ENCODE measurements around the gene VOPP1. TPM values are rescaled to one million over a fixed set of nuclear protein-coding genes. Genes with fewer than 3 reads are reported as not detected.

Gene VOPP1
- total and polyA plus RNA-seq, 2 donors (not counting 3 experiments of a cell fraction or from before 2014, with no cell fraction given), result 85.6 to 154 TPM

DNA sequence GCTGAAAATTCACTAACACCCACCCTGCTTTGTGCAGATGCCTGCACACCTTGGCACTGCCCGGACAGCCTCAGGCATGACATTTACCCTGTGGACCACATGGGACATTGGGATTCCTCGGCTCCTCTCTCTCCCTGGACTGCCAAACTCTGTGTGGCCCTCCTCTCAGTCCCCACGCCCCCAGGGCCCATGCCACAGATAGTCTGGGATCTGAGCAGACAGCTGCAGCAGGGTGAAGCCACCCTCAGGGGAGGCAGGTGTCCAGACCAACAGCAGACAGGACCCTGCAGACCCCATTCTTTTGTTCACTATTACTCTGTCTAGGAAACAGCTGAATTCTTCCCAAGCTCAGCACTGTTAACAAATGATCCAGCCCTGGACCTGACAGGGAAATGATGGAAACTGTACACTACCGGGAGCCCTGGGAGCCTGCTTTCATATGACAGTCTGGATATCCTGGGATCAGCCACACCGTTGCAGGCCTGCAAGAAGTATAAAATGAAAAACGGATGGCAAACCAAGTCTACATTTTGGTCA is 83.4 kb downstream of the VOPP1 start:
- Histone ChIP-seq H3K27ac (ENCODE audit: insufficient read depth, low read depth, low read length) (no peak overlapping the region), H3K27me3 (ENCODE audit: control insufficient read depth in 2 of 2, insufficient read depth in 2 of 2, low read length in 2 of 2) (no peaks in the 10 kb centered on the region), H3K4me1 (ENCODE audit: control insufficient read depth, extremely low read depth, insufficient read depth, low read length) (no peaks in the 10 kb centered on the region), H3K4me2 (ENCODE audit: insufficient read depth, low read length) (no peak overlapping the region), H3K9me1 (replicated peaks; ENCODE audit: control insufficient read depth, extremely low read depth, insufficient read depth, low read length) (no peaks in the 10 kb centered on the region), H3K79me2 (ENCODE audit: control insufficient read depth, insufficient read depth, low read length) (peaks cover 11% of the 10 kb centered on the region), H3K9ac (replicated peaks; ENCODE audit: extremely low read depth, insufficient read depth, low read length) (no peak overlapping the region), H3K4me3 (replicated peaks in 1 of 3; ENCODE audit: insufficient read depth in 1 of 3, low read depth in 1 of 3, low read length in 3 of 3) (no peak overlapping the region), H4K20me1 (replicated peaks; ENCODE audit: control insufficient read depth, extremely low read depth, insufficient read depth, low read length) (peaks cover 2% of the 10 kb centered on the region), H3K36me3 (ENCODE audit: control insufficient read depth in 2 of 2, extremely low read depth in 1 of 2, insufficient read depth in 2 of 2, low read length in 2 of 2) (peaks cover 0 to 32% of the 10 kb centered on the region in 2 experiments), H2AFZ (ENCODE audit: low read depth, low read length) (no peak overlapping the region), H3K9me3 (replicated peaks; ENCODE audit: control insufficient read depth, insufficient read depth, low read length) (no peaks in the 10 kb centered on the region)
- intact Hi-C loops (cut with micrococcal nuclease), result no loop called here
- no peak for FAIRE-seq
- TF ChIP-seq JUN (IDR thresholded peaks at IDR 0.05; ENCODE audit: borderline replicate concordance, insufficient read depth, insufficient read length, low read depth), result no peak
- TF ChIP-seq, protein P1, sequence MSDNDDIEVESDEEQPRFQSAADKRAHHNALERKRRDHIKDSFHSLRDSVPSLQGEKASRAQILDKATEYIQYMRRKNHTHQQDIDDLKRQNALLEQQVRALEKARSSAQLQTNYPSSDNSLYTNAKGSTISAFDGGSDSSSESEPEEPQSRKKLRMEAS (IDR thresholded peaks at IDR 0.05; ENCODE audit: insufficient read depth, insufficient read length), result no peak
- no peak for TF ChIP-seq FOS (IDR thresholded peaks at IDR 0.05; ENCODE audit: borderline replicate concordance, insufficient read depth, low read length)
- no peak for TF ChIP-seq MYC (IDR thresholded peaks at IDR 0.05; ENCODE audit: low read depth, low read length)
- no peak for TF ChIP-seq GATA2 (IDR thresholded peaks at IDR 0.05; ENCODE audit: insufficient read depth, insufficient read length, low read depth, low read length)
- no peak for TF ChIP-seq CTCF (IDR thresholded peaks at IDR 0.05; ENCODE audit: extremely low read depth in 1 of 2, insufficient read depth in 1 of 2, low read depth in 1 of 2, low read length in 2 of 2)
- TF ChIP-seq POLR2AphosphoS5 (IDR thresholded peaks at IDR 0.05; ENCODE audit: insufficient read depth, low read depth, low read length), result no peak
- TF ChIP-seq EZH2 (IDR thresholded peaks at IDR 0.05; ENCODE audit: borderline replicate concordance, low read depth, low read length, severe bottlenecking), result no peak
- TF ChIP-seq POLR2A (IDR thresholded peaks at IDR 0.05; ENCODE audit: low read depth, low read length), result no peak
- no peak for DNase-seq (ENCODE audit: low read depth, low spot score)
- dilution Hi-C loops (cut with MboI; ENCODE audit: extremely low pct_ligation_motif_present, low sequenced_read_pairs), result no loop called here
- ChIA-PET POLR2A (no interaction called here), CTCF (no interaction called here)
- no TSS peak for BruUV-seq (replicated peaks)
